ENCODE data around the gene ELANE.
A peak's percentile ranks its signal among the peaks of the same experiment; 100 is the strongest.

The ELANE gene

DNA sequence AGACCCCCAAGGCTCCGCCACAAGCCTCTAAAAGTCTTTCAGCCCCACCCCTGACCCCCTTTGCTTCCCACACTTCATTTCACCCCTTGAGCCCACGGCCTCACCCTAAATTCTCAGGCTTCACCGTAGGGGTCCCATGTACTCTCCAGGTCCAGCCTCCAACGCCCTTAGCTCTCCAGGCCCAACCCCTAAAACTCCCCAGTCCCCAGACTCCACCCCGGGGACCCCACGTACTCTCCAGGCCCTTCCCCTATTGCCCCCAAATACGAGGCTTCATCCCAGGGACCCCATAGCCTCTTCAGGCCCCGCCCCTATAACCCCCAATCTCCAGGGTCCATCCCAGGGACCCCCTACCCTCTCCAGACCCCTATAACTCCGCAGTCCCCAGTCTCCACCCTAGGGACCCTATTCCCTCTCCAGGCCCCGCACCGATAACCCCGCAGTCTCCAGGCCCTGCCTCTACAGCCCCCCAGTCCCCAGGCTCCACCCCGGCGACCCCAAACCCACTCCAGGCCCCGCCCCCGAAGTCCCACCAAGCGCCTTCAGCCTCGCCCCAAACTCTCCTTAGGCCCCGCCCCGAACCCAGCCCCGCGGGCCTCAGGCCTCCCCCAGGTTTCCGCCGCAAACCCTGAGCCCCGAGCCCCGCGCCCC lies 40.3 kb downstream of the ELANE start:
- no peaks in the 10 kb centered on the region for H3K9me3 ChIP-seq (ENCODE audit: control insufficient read depth, low read length)
- H3K14ac ChIP-seq (ENCODE audit: low read length in 2 of 2), result peak overlapping the region in 1 of 2 experiments; percentile 83
- H3K4me2 ChIP-seq (ENCODE audit: low read length, poor library complexity, severe bottlenecking), result peak overlapping the region; percentile 55
- peaks cover 6% of the 10 kb centered on the region for H3K4me1 ChIP-seq (ENCODE audit: control insufficient read depth, insufficient read depth, low read depth, low read length)
- H2AK5ac ChIP-seq (ENCODE audit: low read length, severe bottlenecking), result peak overlapping the region; percentile 78
- no peak overlapping the region for H2BK5ac ChIP-seq (ENCODE audit: low read depth, low read length, poor library complexity, severe bottlenecking)
- H3K79me1 ChIP-seq (replicated peaks; ENCODE audit: low read length, poor library complexity, severe bottlenecking), result peaks cover 31% of the 10 kb centered on the region
- H3K23ac ChIP-seq (ENCODE audit: low read length in 2 of 2), result no peak overlapping the region
- peak overlapping the region in 1 of 2 experiments; percentile 15 for H2BK12ac ChIP-seq (ENCODE audit: low read length in 2 of 2)
- peak overlapping the region; percentile 66 for H4K8ac ChIP-seq (ENCODE audit: low read length)
- H3K4ac ChIP-seq (ENCODE audit: low read depth in 1 of 2, low read length in 2 of 2), result peak overlapping the region in 1 of 2 experiments; percentile 68
- peak overlapping the region; percentile 76 for H4K91ac ChIP-seq (ENCODE audit: low read length)
- no peaks in the 10 kb centered on the region for H3K27me3 ChIP-seq (ENCODE audit: control insufficient read depth in 1 of 2, insufficient read depth in 1 of 2, low read length in 2 of 2)
- H3K4me3 ChIP-seq (ENCODE audit: insufficient read depth in 1 of 2, low read depth in 1 of 2, low read length in 2 of 2), result peak overlapping the region; percentile 83 to 99
- peak overlapping the region; percentile 65 for H2BK15ac ChIP-seq (ENCODE audit: low read depth, poor library complexity, severe bottlenecking)
- DNase-seq, result no peak
- H3K27ac ChIP-seq (ENCODE audit: low read length, poor library complexity, severe bottlenecking), result no peak overlapping the region
- peak overlapping the region; percentile 37 to 55 for H3K18ac ChIP-seq (ENCODE audit: low read depth in 1 of 2, low read length in 2 of 2)
- peaks cover 35 to 54% of the 10 kb centered on the region in 2 experiments for H3K36me3 ChIP-seq (ENCODE audit: control insufficient read depth in 1 of 2, insufficient read depth in 2 of 2, low read depth in 1 of 2, low read length in 2 of 2)
- H3K9ac ChIP-seq (ENCODE audit: low read length), result peak overlapping the region; percentile 85
- H2BK120ac ChIP-seq (ENCODE audit: low read depth, low read length), result peak overlapping the region; percentile 89
- peak overlapping the region; percentile 31 for H2AFZ ChIP-seq (ENCODE audit: low read depth, low read length)
- 15% methylated on average over 10 of the region's 27 CpGs for WGBS

DNA sequence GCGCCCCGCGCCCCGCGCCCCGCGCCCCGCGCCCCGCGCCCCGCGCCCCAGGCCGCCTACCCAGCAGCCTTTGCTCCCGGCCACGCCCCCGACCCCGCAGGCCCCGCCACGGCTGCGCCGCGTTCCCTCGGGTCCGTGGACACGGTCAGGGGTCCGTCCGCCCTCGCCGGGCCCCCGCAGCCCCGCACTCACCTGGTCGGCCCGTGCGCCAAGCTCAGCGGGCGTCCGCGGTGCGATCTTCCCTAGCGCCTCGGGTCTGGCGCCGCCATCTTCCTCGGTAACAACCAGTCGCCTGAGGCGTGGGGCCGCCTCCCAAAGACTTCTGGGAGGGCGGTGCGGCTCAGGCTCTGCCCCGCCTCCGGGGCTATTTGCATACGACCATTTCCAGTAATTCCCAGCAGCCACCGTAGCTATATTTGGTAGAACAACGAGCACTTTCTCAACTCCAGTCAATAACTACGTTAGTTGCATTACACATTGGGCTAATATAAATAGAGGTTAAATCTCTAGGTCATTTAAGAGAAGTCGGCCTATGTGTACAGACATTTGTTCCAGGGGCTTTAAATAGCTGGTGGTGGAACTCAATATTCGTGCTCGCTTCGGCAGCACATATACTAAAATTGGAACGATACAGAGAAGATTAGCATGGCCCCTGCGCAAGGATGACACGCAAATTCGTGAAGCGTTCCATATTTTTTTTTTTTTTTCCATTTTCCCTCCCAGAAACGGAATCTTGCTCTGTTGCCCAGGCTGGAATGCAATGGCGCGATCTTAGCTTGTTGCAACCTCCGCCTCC lies 41.0 kb downstream of the ELANE start, which contains the start of the genes MED16 and RNU6-9:
Gene MED16, minus strand, starts transcription at position 294 of the 796 bp plus-strand sequence. CDS start 2,056 bp downstream, outside the sequence.
Gene RNU6-9, plus strand, starts transcription at position 591 of the 796 bp plus-strand sequence.
- peak within 1 kb of the TSS; percentile 83 to 99 for H3K14ac ChIP-seq (ENCODE audit: low read length in 2 of 2)
- H3K36me3 ChIP-seq (ENCODE audit: control insufficient read depth in 1 of 2, insufficient read depth in 2 of 2, low read depth in 1 of 2, low read length in 2 of 2), result peaks cover 34 to 53% of the 10 kb centered on the region in 2 experiments
- peaks cover 6% of the 10 kb centered on the region for H3K4me1 ChIP-seq (ENCODE audit: control insufficient read depth, insufficient read depth, low read depth, low read length)
- DNase-seq, result peak; percentile 94
- peak within 1 kb of the TSS in 1 of 2 experiments; percentile 15 for H2BK12ac ChIP-seq (ENCODE audit: low read length in 2 of 2)
- H2BK120ac ChIP-seq (ENCODE audit: low read depth, low read length), result peak within 1 kb of the TSS; percentile 89
- peak within 1 kb of the TSS; percentile 99 for H4K91ac ChIP-seq (ENCODE audit: low read length)
- H3K4me3 ChIP-seq (ENCODE audit: insufficient read depth in 1 of 2, low read depth in 1 of 2, low read length in 2 of 2), result peak within 1 kb of the TSS; percentile 83 to 99
- peak within 1 kb of the TSS; percentile 78 for H2AK5ac ChIP-seq (ENCODE audit: low read length, severe bottlenecking)
- H4K8ac ChIP-seq (ENCODE audit: low read length), result peak within 1 kb of the TSS; percentile 100
- H3K27me3 ChIP-seq (ENCODE audit: control insufficient read depth in 1 of 2, insufficient read depth in 1 of 2, low read length in 2 of 2), result no peaks in the 10 kb centered on the region
- H3K79me1 ChIP-seq (replicated peaks; ENCODE audit: low read length, poor library complexity, severe bottlenecking), result peaks cover 31% of the 10 kb centered on the region
- H3K27ac ChIP-seq (ENCODE audit: low read length, poor library complexity, severe bottlenecking), result peak within 1 kb of the TSS; percentile 87
- peak within 1 kb of the TSS in 1 of 2 experiments; percentile 85 for H3K23ac ChIP-seq (ENCODE audit: low read length in 2 of 2)
- H3K18ac ChIP-seq (ENCODE audit: low read depth in 1 of 2, low read length in 2 of 2), result peak within 1 kb of the TSS; percentile 97 to 100
- peak within 1 kb of the TSS; percentile 95 to 96 for H3K4ac ChIP-seq (ENCODE audit: low read depth in 1 of 2, low read length in 2 of 2)
- H2BK5ac ChIP-seq (ENCODE audit: low read depth, low read length, poor library complexity, severe bottlenecking), result peak within 1 kb of the TSS; percentile 97
- 1% methylated on average over 57 of the region's 69 CpGs for WGBS
- H2AFZ ChIP-seq (ENCODE audit: low read depth, low read length), result peak within 1 kb of the TSS; percentile 94
- H2BK15ac ChIP-seq (ENCODE audit: low read depth, poor library complexity, severe bottlenecking), result peak within 1 kb of the TSS; percentile 98
- peak within 1 kb of the TSS; percentile 94 for H3K9ac ChIP-seq (ENCODE audit: low read length)
- no peaks in the 10 kb centered on the region for H3K9me3 ChIP-seq (ENCODE audit: control insufficient read depth, low read length)
- peak within 1 kb of the TSS; percentile 55 for H3K4me2 ChIP-seq (ENCODE audit: low read length, poor library complexity, severe bottlenecking)

DNA sequence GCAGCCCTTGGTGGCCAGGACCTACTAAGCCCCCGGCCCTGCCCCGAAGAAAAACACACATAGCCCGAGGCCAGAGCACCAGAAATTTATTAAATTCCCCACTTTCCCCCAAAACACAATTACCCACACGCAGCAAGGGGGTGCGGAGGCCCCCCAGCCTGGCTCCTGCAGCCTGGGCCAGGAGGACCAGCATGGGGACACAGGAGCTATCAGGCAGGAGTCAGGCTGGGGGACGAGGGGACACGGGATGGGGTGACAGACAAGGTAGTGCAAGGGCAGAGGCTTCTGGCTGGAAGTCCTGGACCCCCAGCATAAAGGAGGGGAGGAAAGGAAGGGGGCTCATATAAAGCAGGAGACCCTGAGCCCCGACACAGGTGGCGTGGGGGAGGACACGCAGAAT lies 44.3 kb downstream of the ELANE start:
- H3K36me3 ChIP-seq (ENCODE audit: control insufficient read depth in 1 of 2, insufficient read depth in 2 of 2, low read depth in 1 of 2, low read length in 2 of 2), result peaks cover 26 to 55% of the 10 kb centered on the region in 2 experiments
- no peak overlapping the region for H3K9ac ChIP-seq (ENCODE audit: low read length)
- 98% methylated on average over 9 of the region's 10 CpGs for WGBS
- H3K27ac ChIP-seq (ENCODE audit: low read length, poor library complexity, severe bottlenecking), result no peak overlapping the region
- no peak overlapping the region for H2BK120ac ChIP-seq (ENCODE audit: low read depth, low read length)
- no peak overlapping the region for H2BK5ac ChIP-seq (ENCODE audit: low read depth, low read length, poor library complexity, severe bottlenecking)
- no peaks in the 10 kb centered on the region for H3K27me3 ChIP-seq (ENCODE audit: control insufficient read depth in 1 of 2, insufficient read depth in 1 of 2, low read length in 2 of 2)
- no peak overlapping the region for H3K4me2 ChIP-seq (ENCODE audit: low read length, poor library complexity, severe bottlenecking)
- DNase-seq, result no peak
- no peak overlapping the region for H4K91ac ChIP-seq (ENCODE audit: low read length)
- no peak overlapping the region for H2AK5ac ChIP-seq (ENCODE audit: low read length, severe bottlenecking)
- H3K18ac ChIP-seq (ENCODE audit: low read depth in 1 of 2, low read length in 2 of 2), result no peak overlapping the region
- H3K23ac ChIP-seq (ENCODE audit: low read length in 2 of 2), result no peak overlapping the region
- H3K14ac ChIP-seq (ENCODE audit: low read length in 2 of 2), result no peak overlapping the region
- H3K4me3 ChIP-seq (ENCODE audit: insufficient read depth in 1 of 2, low read depth in 1 of 2, low read length in 2 of 2), result no peak overlapping the region
- no peaks in the 10 kb centered on the region for H3K9me3 ChIP-seq (ENCODE audit: control insufficient read depth, low read length)
- peaks cover 29% of the 10 kb centered on the region for H3K79me1 ChIP-seq (replicated peaks; ENCODE audit: low read length, poor library complexity, severe bottlenecking)
- H3K4ac ChIP-seq (ENCODE audit: low read depth in 1 of 2, low read length in 2 of 2), result no peak overlapping the region
- no peak overlapping the region for H4K8ac ChIP-seq (ENCODE audit: low read length)
- peaks cover 14% of the 10 kb centered on the region for H3K4me1 ChIP-seq (ENCODE audit: control insufficient read depth, insufficient read depth, low read depth, low read length)
- H2BK15ac ChIP-seq (ENCODE audit: low read depth, poor library complexity, severe bottlenecking), result no peak overlapping the region
- H2BK12ac ChIP-seq (ENCODE audit: low read length in 2 of 2), result no peak overlapping the region
- H2AFZ ChIP-seq (ENCODE audit: low read depth, low read length), result no peak overlapping the region

DNA sequence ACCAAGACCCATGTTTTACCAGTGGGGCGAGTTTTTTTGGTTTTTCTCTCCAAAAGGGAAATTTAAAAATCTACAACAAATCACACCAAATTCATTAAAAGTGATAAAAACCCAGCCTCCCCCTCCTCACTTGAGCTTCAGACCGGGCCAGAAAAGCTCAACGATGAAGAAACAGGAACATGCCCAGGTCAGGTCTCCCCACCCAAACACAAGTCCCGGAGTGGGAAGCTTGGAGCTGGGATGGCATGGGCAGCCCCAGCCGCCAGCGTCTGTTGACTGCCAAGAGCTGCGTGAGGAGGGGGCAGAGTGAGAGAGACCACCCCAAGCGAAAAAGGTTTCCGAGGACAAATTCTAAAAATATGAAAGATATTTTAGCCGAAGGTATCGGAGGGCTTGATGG lies 44.9 kb downstream of the ELANE start:
- no peak overlapping the region for H2BK12ac ChIP-seq (ENCODE audit: low read length in 2 of 2)
- DNase-seq, result no peak
- no peak overlapping the region for H4K8ac ChIP-seq (ENCODE audit: low read length)

More for the DNA sequence above, 44.9 kb downstream of the ELANE start:
- no peak overlapping the region for H2BK15ac ChIP-seq (ENCODE audit: low read depth, poor library complexity, severe bottlenecking)
- no peak overlapping the region for H3K23ac ChIP-seq (ENCODE audit: low read length in 2 of 2)
- no peak overlapping the region for H2AK5ac ChIP-seq (ENCODE audit: low read length, severe bottlenecking)
- no peak overlapping the region for H2BK120ac ChIP-seq (ENCODE audit: low read depth, low read length)
- no peak overlapping the region for H3K27ac ChIP-seq (ENCODE audit: low read length, poor library complexity, severe bottlenecking)
- no peaks in the 10 kb centered on the region for H3K27me3 ChIP-seq (ENCODE audit: control insufficient read depth in 1 of 2, insufficient read depth in 1 of 2, low read length in 2 of 2)
- H3K18ac ChIP-seq (ENCODE audit: low read depth in 1 of 2, low read length in 2 of 2), result no peak overlapping the region
- peaks cover 33% of the 10 kb centered on the region for H3K79me1 ChIP-seq (replicated peaks; ENCODE audit: low read length, poor library complexity, severe bottlenecking)
- H3K4ac ChIP-seq (ENCODE audit: low read depth in 1 of 2, low read length in 2 of 2), result no peak overlapping the region
- H4K91ac ChIP-seq (ENCODE audit: low read length), result no peak overlapping the region
- H3K4me2 ChIP-seq (ENCODE audit: low read length, poor library complexity, severe bottlenecking), result no peak overlapping the region
- H3K9me3 ChIP-seq (ENCODE audit: control insufficient read depth, low read length), result no peaks in the 10 kb centered on the region
- H3K14ac ChIP-seq (ENCODE audit: low read length in 2 of 2), result no peak overlapping the region
- no peak overlapping the region for H3K9ac ChIP-seq (ENCODE audit: low read length)
- H2AFZ ChIP-seq (ENCODE audit: low read depth, low read length), result no peak overlapping the region
- H3K4me3 ChIP-seq (ENCODE audit: insufficient read depth in 1 of 2, low read depth in 1 of 2, low read length in 2 of 2), result no peak overlapping the region
- no peak overlapping the region for H2BK5ac ChIP-seq (ENCODE audit: low read depth, low read length, poor library complexity, severe bottlenecking)
- peaks cover 14% of the 10 kb centered on the region for H3K4me1 ChIP-seq (ENCODE audit: control insufficient read depth, insufficient read depth, low read depth, low read length)
- WGBS, result 89% methylated on average over 11 of the region's 11 CpGs
- H3K36me3 ChIP-seq (ENCODE audit: control insufficient read depth in 1 of 2, insufficient read depth in 2 of 2, low read depth in 1 of 2, low read length in 2 of 2), result peaks cover 26 to 61% of the 10 kb centered on the region in 2 experiments

All from mesenchymal stem cell (in vitro differentiated cells and primary cell).